Activated CD8-positive, alpha-beta T cell treated with anti-CD3 and anti-CD28 coated beads for 36 hours (primary cell): Measurements from ENCODE around the gene PRG2. TPM values are rescaled to one million over a fixed set of nuclear protein-coding genes. Genes with fewer than 3 reads are reported as not detected.

Source experiments
- ATAC-seq: fragments of 200-7000 bp; cut with Tn5 transposase; one replicate; pipeline ENCODE4 v1.10.0; 2021; ENCODE audit warnings: mild to moderate bottlenecking, moderate library complexity
- CTCF ChIA-PET: fragments of 350-600 bp; sonication (Branson Sonifier 250); formaldehyde crosslinking; loops from one replicate; lab custom pipeline; 2021; ENCODE audit warnings: antibody characterized with exemption; lab: Charles Lee
- POLR2A ChIA-PET: fragments of 350-600 bp; sonication (Branson Sonifier 250); formaldehyde crosslinking; loops from one replicate; lab custom pipeline; 2021; ENCODE audit warnings: antibody characterized with exemption; lab: Charles Lee
- DNase-seq: peaks from one replicate; pipeline ENCODE4 v3.0.0-alpha.2; 2020
- H3K27ac Mint-ChIP-seq: one replicate; pipeline ENCODE4 v1.8.0; 2021; ENCODE audit warnings: mild to moderate bottlenecking, mixed read lengths
- H3K27me3 Mint-ChIP-seq: one replicate; pipeline ENCODE4 v1.8.0; 2021; ENCODE audit warnings: mixed read lengths
- H3K36me3 Mint-ChIP-seq: one replicate; pipeline ENCODE4 v1.8.0; 2021; ENCODE audit warnings: low read depth, mixed read lengths
- H3K4me1 Mint-ChIP-seq: one replicate; pipeline ENCODE4 v1.8.0; 2021; ENCODE audit warnings: low read depth, mixed read lengths
- H3K4me3 Mint-ChIP-seq: one replicate; pipeline ENCODE4 v1.8.0; 2021; ENCODE audit warnings: mild to moderate bottlenecking, moderate library complexity, mixed read lengths
- H3K9me3 Mint-ChIP-seq: one replicate; pipeline ENCODE4 v1.8.0; 2021; ENCODE audit warnings: mixed read lengths
- intact Hi-C: fragments of 100-400 bp; cut with micrococcal nuclease; formaldehyde crosslinking; loops from one replicate; pipeline ENCODE4 v1.10.0; 2022
- total RNA-seq, 2 experiments: library from RNA; stranded (reverse); gene quantifications; one replicate each; pipeline ENCODE4 v1.2.3, GENCODE V29; 2021
- TF ChIP-seq, protein P1 (sequence below): fragments of 200-600 bp; IDR thresholded peaks from one replicate; pipeline ENCODE4 v1.8.0; 2022; ENCODE audit warnings: antibody characterized with exemption, mild to moderate bottlenecking

Gene PRG2
- total RNA-seq, 2 experiments from 2014 or later: 0.43 to 2.3 TPM

- Mint-ChIP-seq H3K4me1 (peaks cover 73% of the 10 kb centered on the region), H3K4me3 (no peak overlapping the region), H3K27me3 (no peaks in the 10 kb centered on the region), H3K9me3 (no peaks in the 10 kb centered on the region), H3K27ac (no peak overlapping the region), H3K36me3 (peaks cover 91% of the 10 kb centered on the region)
- DNase-seq (no peak), ATAC-seq (no peak)
- TF ChIP-seq, protein P1, sequence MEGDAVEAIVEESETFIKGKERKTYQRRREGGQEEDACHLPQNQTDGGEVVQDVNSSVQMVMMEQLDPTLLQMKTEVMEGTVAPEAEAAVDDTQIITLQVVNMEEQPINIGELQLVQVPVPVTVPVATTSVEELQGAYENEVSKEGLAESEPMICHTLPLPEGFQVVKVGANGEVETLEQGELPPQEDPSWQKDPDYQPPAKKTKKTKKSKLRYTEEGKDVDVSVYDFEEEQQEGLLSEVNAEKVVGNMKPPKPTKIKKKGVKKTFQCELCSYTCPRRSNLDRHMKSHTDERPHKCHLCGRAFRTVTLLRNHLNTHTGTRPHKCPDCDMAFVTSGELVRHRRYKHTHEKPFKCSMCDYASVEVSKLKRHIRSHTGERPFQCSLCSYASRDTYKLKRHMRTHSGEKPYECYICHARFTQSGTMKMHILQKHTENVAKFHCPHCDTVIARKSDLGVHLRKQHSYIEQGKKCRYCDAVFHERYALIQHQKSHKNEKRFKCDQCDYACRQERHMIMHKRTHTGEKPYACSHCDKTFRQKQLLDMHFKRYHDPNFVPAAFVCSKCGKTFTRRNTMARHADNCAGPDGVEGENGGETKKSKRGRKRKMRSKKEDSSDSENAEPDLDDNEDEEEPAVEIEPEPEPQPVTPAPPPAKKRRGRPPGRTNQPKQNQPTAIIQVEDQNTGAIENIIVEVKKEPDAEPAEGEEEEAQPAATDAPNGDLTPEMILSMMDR: no peak
- intact Hi-C loops: no loop called here
- ChIA-PET CTCF (interaction anchor here (1.2 kb wide), 1 partner anchor 41 kb away, joined by 5 read pairs; no protein-coding TSS in a partner anchor), POLR2A (interaction anchor here (0.9 to 15.1 kb wide), 5 partner anchors 9 to 96 kb away, joined by 3 to 264 read pairs (median 5); partner anchors contain the start of gene SLC43A3)
These were observed 26.6 kb upstream of the PRG2 start for GRCh38 chr11:57417056-57417455.

DNA sequence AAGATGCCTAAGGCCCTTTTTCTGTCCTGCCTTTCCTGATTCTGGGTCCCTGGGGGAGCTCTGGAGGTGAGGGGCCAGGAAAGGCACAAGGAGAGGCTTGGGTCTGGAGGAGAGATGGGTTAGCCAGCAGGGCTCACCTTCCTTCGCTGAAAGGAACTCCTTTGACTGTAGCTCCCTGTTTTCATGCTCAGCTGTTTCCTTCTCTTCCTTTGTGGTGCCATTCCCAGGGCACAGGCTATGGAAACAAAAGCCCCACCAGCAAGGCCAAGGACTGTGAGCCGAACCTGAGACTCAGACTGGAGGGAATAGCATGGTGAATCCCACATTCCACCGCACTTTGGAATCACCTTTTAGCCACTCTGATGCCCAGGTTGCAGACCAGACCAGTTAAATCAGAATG, 26.0 kb upstream of the PRG2 start:
- Mint-ChIP-seq H3K4me1 (peaks cover 71% of the 10 kb centered on the region), H3K27ac (no peak overlapping the region), H3K36me3 (peaks cover 89% of the 10 kb centered on the region), H3K27me3 (no peaks in the 10 kb centered on the region), H3K9me3 (no peaks in the 10 kb centered on the region), H3K4me3 (no peak overlapping the region)
- no peak for ATAC-seq
- DNase-seq: no peak
- ChIA-PET CTCF (interaction anchor here (0.6 to 1.4 kb wide), 2 partner anchors 67 to 117 kb away, joined by 3 read pairs; no protein-coding TSS in a partner anchor), POLR2A (interaction anchor here (0.9 to 15.1 kb wide), 3 partner anchors 10 to 27 kb away, joined by 3 to 264 read pairs (median 6); partner anchors contain the start of gene SLC43A3)
- intact Hi-C loops: no loop called here
- TF ChIP-seq, protein P1: no peak

- peaks cover 69% of the 10 kb centered on the region for H3K4me1 Mint-ChIP-seq
- H3K27me3 Mint-ChIP-seq: no peaks in the 10 kb centered on the region
- no peak overlapping the region for H3K4me3 Mint-ChIP-seq
- TF ChIP-seq, protein P1: no peak
- no peaks in the 10 kb centered on the region for H3K9me3 Mint-ChIP-seq
- H3K36me3 Mint-ChIP-seq: peaks cover 84% of the 10 kb centered on the region
- ChIA-PET POLR2A (interaction anchor here (0.7 to 15.1 kb wide), 4 partner anchors 9 to 14 kb away, joined by 3 to 264 read pairs (median 5); no protein-coding TSS in a partner anchor), CTCF (no interaction called here)
- peak overlapping the region; percentile 59 for H3K27ac Mint-ChIP-seq
- ATAC-seq: peak; percentile 49
- intact Hi-C loops: no loop called here
- no peak for DNase-seq
These were observed 24.3 kb upstream of the PRG2 start for GRCh38 chr11:57414612-57415212.

DNA sequence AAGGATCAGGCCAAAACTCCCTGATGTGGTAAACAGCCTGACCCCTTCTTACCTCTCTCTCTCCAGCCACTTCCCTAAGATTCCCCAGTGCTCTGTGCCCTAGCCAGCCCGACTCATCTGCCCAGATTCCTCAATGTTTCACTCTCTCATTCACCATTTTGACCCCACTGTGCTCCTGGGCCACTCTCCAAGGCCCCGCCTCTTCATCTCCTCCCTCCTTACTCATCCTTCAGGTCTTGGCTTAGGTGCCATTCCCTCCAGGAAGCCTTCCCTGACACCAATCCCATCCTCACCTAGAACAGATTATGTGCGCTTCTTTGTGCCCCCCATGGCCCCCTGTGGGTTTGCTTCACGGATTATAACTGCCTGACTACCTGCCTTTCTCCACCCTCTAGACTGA, 23.2 kb upstream of the PRG2 start:
- ChIA-PET POLR2A (no interaction called here), CTCF (no interaction called here)
- Mint-ChIP-seq H3K36me3 (peaks cover 85% of the 10 kb centered on the region), H3K27ac (peak overlapping the region; percentile 36), H3K9me3 (no peaks in the 10 kb centered on the region), H3K4me3 (no peak overlapping the region), H3K4me1 (peaks cover 73% of the 10 kb centered on the region), H3K27me3 (no peaks in the 10 kb centered on the region)
- ATAC-seq: no peak
- DNase-seq: no peak
- TF ChIP-seq, protein P1: no peak
- intact Hi-C loops: no loop called here

- CTCF ChIA-PET: no interaction called here
- POLR2A ChIA-PET: interaction anchor here (1.3 to 19.8 kb wide), 3 partner anchors 11 to 14 kb away, joined by 3 to 264 read pairs (median 8); partner anchors contain the start of gene SLC43A3
- DNase-seq (no peak), ATAC-seq (no peak)
- peaks cover 80% of the 10 kb centered on the region for H3K4me1 Mint-ChIP-seq
- no peak overlapping the region for H3K4me3 Mint-ChIP-seq
- H3K27me3 Mint-ChIP-seq: no peaks in the 10 kb centered on the region
- no peaks in the 10 kb centered on the region for H3K9me3 Mint-ChIP-seq
- peak overlapping the region; percentile 74 for H3K27ac Mint-ChIP-seq
- TF ChIP-seq, protein P1: no peak
- intact Hi-C loops: no loop called here
- H3K36me3 Mint-ChIP-seq: peaks cover 86% of the 10 kb centered on the region
These were observed 19.8 kb upstream of the PRG2 start for GRCh38 chr11:57410287-57410686.
